GM12891 (cell line): ENCODE data around the gene PTPRD.

ENCODE experiments used
- POLR2A ChIP-seq: IDR thresholded peaks from 2 replicates; pipeline ENCODE4 v1.6.1; 2011; ENCODE audit warnings: low read depth, low read length, control low read depth
- POLR2AphosphoS5 ChIP-seq: IDR thresholded peaks from 2 replicates; pipeline ENCODE4 v1.6.1; 2011; ENCODE audit warnings: low read depth, low read length, control low read depth
- POU2F2 ChIP-seq: IDR thresholded peaks from 2 replicates; pipeline ENCODE4 v1.6.1; 2011; ENCODE audit warnings: low read depth, mild to moderate bottlenecking, control low read depth, low read length, moderate library complexity
- SPI1 ChIP-seq: IDR thresholded peaks from 2 replicates; pipeline ENCODE4 v1.6.1; 2011; ENCODE audit warnings: low read depth, low read length, control low read depth
- TAF1 ChIP-seq: IDR thresholded peaks from 2 replicates; pipeline ENCODE4 v1.6.1; 2011; ENCODE audit warnings: low read depth, low read length, control low read depth

- TF ChIP-seq POLR2AphosphoS5 (no peak), POLR2A (no peak), TAF1 (no peak), SPI1 (no peak), POU2F2 (no peak)
Observed at GRCh38 chr9:8424786-8425410, 2187.9 kb downstream of the PTPRD start.
